Thyroid gland (tissue), 4 donors: ENCODE measurements around the gene APLNR.

ENCODE experiments used
- POLR2A ChIP-seq, 2 donors: fragments of 450-650 bp; IDR thresholded peaks; one replicate each; pipeline ENCODE4 v1.6.1; 2017; ENCODE audit warnings: antibody characterized with exemption in 2 of 2, mild to moderate bottlenecking in 2 of 2, moderate library complexity in 1 of 2
- TF ChIP-seq, protein P1 (sequence below), 6 experiments: fragments of 200-600 bp in 3 of 6; fragments of 450-650 bp in 3 of 6; sonication (generic) in 3 of 6; IDR thresholded peaks; one replicate each; pipeline ENCODE4 v1.5.1; 2016 to 2019; ENCODE audit warnings: antibody characterized with exemption in 6 of 6, mild to moderate bottlenecking in 2 of 6, inconsistent platforms in 1 of 6, moderate library complexity in 1 of 6

DNA sequence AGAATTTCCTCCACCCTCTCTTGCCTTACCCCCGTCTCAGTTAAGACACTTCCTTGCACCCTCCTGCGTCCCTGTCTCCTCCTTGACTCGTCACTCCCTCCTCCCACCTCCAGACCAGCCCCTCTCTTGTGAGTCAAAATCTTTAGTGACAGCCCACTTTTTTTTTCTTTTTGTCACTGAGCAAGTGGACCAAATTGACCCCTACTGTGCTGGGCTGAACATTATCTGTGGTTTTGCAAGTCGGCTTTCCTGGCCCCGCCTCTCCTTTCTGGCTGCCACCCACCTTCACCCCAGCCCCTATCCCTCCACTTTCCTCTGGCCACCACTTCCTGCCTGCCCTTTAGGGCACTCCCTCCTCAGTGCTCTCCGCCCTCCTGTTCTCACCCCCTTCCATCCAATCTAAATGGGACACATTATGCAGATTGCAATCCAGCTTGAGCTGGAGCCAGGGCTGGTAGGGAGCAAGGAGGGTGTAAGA, at the start of gene APLNR:
- no peak for TF ChIP-seq POLR2A (IDR thresholded peaks at IDR 0.05)
- TF ChIP-seq, protein P1, sequence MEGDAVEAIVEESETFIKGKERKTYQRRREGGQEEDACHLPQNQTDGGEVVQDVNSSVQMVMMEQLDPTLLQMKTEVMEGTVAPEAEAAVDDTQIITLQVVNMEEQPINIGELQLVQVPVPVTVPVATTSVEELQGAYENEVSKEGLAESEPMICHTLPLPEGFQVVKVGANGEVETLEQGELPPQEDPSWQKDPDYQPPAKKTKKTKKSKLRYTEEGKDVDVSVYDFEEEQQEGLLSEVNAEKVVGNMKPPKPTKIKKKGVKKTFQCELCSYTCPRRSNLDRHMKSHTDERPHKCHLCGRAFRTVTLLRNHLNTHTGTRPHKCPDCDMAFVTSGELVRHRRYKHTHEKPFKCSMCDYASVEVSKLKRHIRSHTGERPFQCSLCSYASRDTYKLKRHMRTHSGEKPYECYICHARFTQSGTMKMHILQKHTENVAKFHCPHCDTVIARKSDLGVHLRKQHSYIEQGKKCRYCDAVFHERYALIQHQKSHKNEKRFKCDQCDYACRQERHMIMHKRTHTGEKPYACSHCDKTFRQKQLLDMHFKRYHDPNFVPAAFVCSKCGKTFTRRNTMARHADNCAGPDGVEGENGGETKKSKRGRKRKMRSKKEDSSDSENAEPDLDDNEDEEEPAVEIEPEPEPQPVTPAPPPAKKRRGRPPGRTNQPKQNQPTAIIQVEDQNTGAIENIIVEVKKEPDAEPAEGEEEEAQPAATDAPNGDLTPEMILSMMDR (IDR thresholded peaks at IDR 0.05): no peak
